Retinal pigment epithelial cell (primary cell): Measurements from ENCODE around the gene TRIO.

Source experiments
- DNase-seq: peaks from one replicate; pipeline ENCODE4 v3.0.0-alpha.2; 2010; ENCODE audit warnings: low read depth
- H3K4me3 ChIP-seq: 2 replicates; pipeline ENCODE4 v1.5.1; 2011; ENCODE audit warnings: mild to moderate bottlenecking, low read length, control low read depth, moderate library complexity
- TF ChIP-seq, protein P1 (sequence below): conservative IDR thresholded peaks from 2 replicates; pipeline ENCODE4 v1.5.1; 2011; ENCODE audit warnings: low read depth, low read length, control low read depth, inconsistent platforms

The TRIO gene

GRCh38 chr5:14229734-14230133 lies 86.6 kb downstream of the TRIO start:
- TF ChIP-seq, protein P1, sequence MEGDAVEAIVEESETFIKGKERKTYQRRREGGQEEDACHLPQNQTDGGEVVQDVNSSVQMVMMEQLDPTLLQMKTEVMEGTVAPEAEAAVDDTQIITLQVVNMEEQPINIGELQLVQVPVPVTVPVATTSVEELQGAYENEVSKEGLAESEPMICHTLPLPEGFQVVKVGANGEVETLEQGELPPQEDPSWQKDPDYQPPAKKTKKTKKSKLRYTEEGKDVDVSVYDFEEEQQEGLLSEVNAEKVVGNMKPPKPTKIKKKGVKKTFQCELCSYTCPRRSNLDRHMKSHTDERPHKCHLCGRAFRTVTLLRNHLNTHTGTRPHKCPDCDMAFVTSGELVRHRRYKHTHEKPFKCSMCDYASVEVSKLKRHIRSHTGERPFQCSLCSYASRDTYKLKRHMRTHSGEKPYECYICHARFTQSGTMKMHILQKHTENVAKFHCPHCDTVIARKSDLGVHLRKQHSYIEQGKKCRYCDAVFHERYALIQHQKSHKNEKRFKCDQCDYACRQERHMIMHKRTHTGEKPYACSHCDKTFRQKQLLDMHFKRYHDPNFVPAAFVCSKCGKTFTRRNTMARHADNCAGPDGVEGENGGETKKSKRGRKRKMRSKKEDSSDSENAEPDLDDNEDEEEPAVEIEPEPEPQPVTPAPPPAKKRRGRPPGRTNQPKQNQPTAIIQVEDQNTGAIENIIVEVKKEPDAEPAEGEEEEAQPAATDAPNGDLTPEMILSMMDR: no peak
- H3K4me3 ChIP-seq: no peak overlapping the region
- no peak for DNase-seq

GRCh38 chr5:14231156-14231555 lies 88.0 kb downstream of the TRIO start:
- DNase-seq: no peak
- TF ChIP-seq, protein P1: no peak

GRCh38 chr5:14231890-14232289 lies 88.7 kb downstream of the TRIO start:
- no peak overlapping the region for H3K4me3 ChIP-seq
- TF ChIP-seq, protein P1: no peak
- DNase-seq: no peak

More at GRCh38 chr5:14231156-14231555, 88.0 kb downstream of the TRIO start:
- no peak overlapping the region for H3K4me3 ChIP-seq

GRCh38 chr5:14234204-14234603 lies 91.1 kb downstream of the TRIO start:
- TF ChIP-seq, protein P1: no peak
- DNase-seq: peak; percentile 75
- H3K4me3 ChIP-seq: no peak overlapping the region

DNA sequence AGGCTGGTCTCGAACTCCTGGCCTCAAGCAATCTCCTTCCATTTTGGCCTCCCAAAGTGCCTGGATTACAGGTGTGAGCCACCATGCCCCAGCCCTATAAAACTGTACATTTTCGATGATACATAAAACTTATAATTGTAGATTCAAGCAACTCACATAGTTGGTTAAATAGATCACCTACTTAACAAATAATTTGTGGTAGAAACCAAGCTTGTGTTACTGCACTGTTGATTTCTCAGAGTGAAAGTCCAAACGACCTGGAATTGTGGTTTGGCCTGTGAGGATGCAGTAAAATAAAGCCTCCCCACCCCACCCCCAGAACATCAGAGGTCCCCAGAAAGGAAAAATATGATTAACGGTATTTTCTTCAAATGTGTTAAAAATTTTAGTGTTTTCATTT lies 92.7 kb downstream of the TRIO start:
- no peak for DNase-seq
- H3K4me3 ChIP-seq: no peak overlapping the region
- TF ChIP-seq, protein P1: no peak

- TF ChIP-seq, protein P1: no peak
- DNase-seq: no peak
Observed at GRCh38 chr5:14236757-14237156, 93.6 kb downstream of the TRIO start.

DNA sequence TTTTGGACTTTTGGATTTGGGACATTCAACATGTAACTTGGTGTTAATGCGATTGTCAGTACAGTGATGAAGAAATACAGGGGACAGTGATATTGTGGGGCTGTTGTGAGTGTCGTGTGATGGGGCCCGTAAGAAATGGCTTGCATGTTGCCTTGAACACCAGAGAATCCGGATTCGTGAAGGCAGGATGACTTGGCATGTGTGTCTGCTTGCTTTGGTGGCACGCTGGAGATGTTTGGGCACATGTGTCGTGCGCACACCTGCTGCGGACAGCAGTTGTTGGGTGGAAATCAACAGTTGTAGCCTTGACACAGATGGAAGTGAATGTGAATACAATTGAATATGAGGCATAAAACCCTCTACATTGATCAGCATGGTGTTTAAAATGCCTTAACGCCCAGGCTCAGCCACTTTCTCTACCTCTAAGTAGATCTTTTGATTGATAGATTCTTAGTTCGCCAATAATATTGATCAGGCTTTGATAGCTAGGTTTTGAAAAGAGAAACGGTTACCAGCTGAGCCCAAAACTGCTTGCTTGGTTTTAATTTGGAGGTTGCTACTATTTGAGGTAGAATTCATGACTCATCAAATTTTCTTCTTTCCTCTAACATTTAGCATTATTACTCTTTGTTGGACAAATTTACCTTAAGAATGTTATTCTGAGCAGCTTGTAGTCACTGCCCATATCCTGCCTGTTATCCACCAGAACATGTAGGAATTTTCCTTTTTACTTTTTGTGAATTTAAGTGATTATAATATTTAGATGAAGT lies 94.4 kb downstream of the TRIO start:
- TF ChIP-seq, protein P1: no peak
- H3K4me3 ChIP-seq: no peak overlapping the region

More at GRCh38 chr5:14236757-14237156, 93.6 kb downstream of the TRIO start:
- H3K4me3 ChIP-seq: no peak overlapping the region

More for the DNA sequence above, 94.4 kb downstream of the TRIO start:
- DNase-seq: no peak
